NT2/D1 (cell line): ENCODE results near the gene ATP1A1.

Source experiments
- DNase-seq: peaks from one replicate; pipeline ENCODE4 v3.0.0-alpha.2; 2011; ENCODE audit warnings: low read depth, low spot score
- H3K27me3 ChIP-seq: 2 replicates; pipeline ENCODE4 v1.6.0; 2011; ENCODE audit warnings: mild to moderate bottlenecking; ENCODE audit not compliant: insufficient read length, insufficient read depth
- H3K36me3 ChIP-seq: 2 replicates; pipeline ENCODE4 v1.6.1; 2011; ENCODE audit warnings: mild to moderate bottlenecking, low read length, mixed read lengths; ENCODE audit not compliant: insufficient read depth, insufficient read length
- H3K4me1 ChIP-seq: 2 replicates; pipeline ENCODE4 v1.5.1; 2011; ENCODE audit not compliant: insufficient read depth, insufficient read length
- H3K4me3 ChIP-seq: 2 replicates; pipeline ENCODE4 v1.5.1; 2011; ENCODE audit warnings: low read depth; ENCODE audit not compliant: insufficient read length
- H3K9ac ChIP-seq: 2 replicates; pipeline ENCODE4 v1.6.0; 2011; ENCODE audit warnings: low read depth; ENCODE audit not compliant: insufficient read length
- H3K9me3 ChIP-seq: 2 replicates; pipeline ENCODE4 v1.5.1; 2011; ENCODE audit warnings: mild to moderate bottlenecking, low read length; ENCODE audit not compliant: insufficient read depth
- SUZ12 ChIP-seq: IDR thresholded peaks from 2 replicates; pipeline ENCODE4 v1.6.1; 2011; ENCODE audit not compliant: insufficient read length, insufficient read depth; ENCODE audit errors: extremely low read depth
- YY1 ChIP-seq: IDR thresholded peaks from 2 replicates; pipeline ENCODE4 v1.6.1; 2011; ENCODE audit not compliant: insufficient read length, insufficient read depth
- ZNF274 ChIP-seq: IDR thresholded peaks from 2 replicates; pipeline ENCODE4 v1.6.1; 2011; ENCODE audit warnings: mild to moderate bottlenecking, low read depth, low read length

ATP1A1 gene

DNA sequence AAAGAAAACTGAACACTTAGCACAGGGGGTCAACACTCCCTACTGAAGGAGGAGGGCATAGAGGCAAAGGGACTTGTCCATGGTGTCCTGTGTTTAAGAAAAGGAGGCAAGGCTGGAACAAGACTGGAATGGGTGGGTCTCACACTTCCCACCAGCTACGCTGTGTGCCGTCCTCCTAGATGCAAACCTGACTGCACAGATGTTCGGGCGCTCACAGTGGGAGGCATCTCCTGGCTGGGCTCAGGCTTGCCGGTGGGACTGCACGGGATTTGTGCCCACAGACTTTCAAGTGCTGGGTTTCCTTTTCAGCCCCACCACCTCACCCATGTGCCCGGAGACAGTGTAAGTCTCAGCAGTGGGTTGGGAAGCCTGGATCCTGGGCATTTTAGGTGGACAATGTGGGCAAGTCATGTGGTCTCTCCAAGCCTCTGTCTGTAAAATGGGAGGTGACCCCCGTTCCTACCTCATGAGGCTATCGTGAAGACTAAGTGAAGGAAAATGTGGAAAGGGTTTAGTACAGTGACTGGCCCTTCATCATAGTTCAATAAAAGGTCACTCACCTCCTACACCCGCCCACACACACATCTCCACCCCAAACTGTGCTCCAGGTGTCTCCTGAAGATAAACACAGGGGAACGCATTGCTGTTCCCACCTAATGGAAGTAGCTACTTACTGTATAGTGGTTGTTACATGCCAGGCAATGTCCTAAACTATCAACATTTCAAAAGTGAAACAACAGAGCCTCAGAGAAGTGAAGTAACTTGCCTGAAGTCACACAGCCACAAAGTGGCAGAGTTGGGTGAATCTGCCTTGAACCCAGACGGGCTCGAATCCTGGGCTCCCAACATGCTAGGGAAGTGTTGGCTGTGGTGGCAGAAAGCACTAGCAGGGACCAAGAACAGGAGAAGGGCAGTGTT lies 36.0 kb downstream of the ATP1A1 start:
- TF ChIP-seq YY1 = no peak
- TF ChIP-seq ZNF274 = no peak
- no peak for TF ChIP-seq SUZ12
- H3K9me3 ChIP-seq = no peaks in the 10 kb centered on the region
- no peaks in the 10 kb centered on the region for H3K4me1 ChIP-seq
- no peak overlapping the region for H3K4me3 ChIP-seq
- peaks cover 56% of the 10 kb centered on the region for H3K36me3 ChIP-seq
- H3K9ac ChIP-seq = no peak overlapping the region
- DNase-seq = no peak
- no peaks in the 10 kb centered on the region for H3K27me3 ChIP-seq

DNA sequence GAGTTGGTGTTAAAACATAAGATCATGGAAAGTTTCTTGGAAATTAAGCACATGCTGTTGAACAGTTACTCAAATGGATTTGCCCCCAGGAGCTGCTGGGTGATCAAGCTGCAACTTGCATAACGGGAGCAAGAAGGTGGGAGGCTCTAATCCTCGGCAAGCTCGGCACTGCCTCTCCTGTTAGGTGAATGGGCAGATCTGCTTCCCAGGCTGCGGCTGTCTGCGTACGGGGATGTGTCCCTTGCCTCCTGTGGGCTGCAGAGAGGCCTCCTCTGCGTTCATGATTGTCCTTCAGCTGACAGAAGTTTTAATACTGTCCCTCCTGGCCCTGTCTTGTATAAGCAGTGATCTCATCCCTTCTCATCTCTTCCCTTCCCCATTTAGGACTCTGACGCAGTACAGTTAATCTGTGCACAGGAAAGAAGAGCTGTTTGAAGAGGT lies 36.7 kb downstream of the ATP1A1 start:
- no peak for TF ChIP-seq YY1
- TF ChIP-seq ZNF274 = no peak
- TF ChIP-seq SUZ12 = no peak
- Histone ChIP-seq H3K4me3 (no peak overlapping the region), H3K36me3 (peaks cover 48% of the 10 kb centered on the region), H3K4me1 (no peaks in the 10 kb centered on the region), H3K27me3 (no peaks in the 10 kb centered on the region), H3K9ac (no peak overlapping the region), H3K9me3 (no peaks in the 10 kb centered on the region)
- DNase-seq = no peak

DNA sequence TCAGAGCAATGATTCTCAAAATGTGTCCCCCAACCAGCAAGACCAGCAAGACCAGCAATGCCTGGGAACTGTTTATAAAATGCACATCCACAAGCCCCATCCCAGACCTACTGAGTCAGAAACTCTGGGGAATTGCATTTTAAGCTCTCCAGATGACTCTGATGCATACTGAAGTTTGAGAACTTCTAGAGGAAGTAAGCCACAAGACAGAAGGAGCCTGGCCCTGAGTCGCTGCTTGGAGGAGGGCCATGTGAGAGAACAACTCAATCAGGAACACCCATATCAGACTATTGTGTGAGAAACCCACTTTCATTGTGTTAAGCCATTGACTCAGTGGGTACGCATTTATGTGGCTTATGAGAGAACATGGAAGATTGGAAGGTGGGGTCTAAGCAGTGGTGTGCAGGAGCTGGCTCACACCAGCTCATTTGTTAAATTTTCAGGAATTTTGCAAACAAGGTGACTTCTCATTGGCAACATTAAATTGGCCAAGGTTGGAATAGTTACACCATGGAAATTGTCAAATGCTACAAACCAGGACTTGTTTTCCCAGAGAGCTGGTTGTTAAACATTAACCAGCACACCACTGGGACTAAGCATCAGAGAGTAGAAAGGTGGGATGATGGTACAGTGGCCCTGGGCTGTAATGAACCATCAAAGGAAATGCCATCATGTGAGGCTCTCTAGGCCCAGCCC lies 38.9 kb downstream of the ATP1A1 start:
- no peaks in the 10 kb centered on the region for H3K27me3 ChIP-seq
- TF ChIP-seq ZNF274 = no peak
- no peak for TF ChIP-seq YY1
- no peak for TF ChIP-seq SUZ12
- H3K4me3 ChIP-seq = no peak overlapping the region

DNA sequence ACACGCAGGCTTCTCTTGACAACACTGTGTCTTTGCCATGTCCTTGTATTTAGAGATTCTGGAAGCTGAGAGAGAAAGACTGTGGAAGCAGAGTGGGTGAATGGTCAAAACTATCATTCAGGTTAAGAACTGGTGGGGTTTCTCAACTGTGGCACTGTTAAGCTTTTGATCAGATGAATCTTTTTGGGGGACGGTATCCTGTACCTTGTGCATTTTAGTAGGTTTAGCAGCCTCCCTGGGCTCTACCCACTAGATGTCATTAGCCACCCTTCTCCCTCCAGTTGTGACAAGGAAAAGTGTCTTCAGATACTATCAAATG lies 39.4 kb downstream of the ATP1A1 start:
- H3K4me1 ChIP-seq = peaks cover 2% of the 10 kb centered on the region
- no peaks in the 10 kb centered on the region for H3K9me3 ChIP-seq
- peaks cover 22% of the 10 kb centered on the region for H3K36me3 ChIP-seq
- H3K27me3 ChIP-seq = no peaks in the 10 kb centered on the region
- no peak for DNase-seq
- no peak overlapping the region for H3K9ac ChIP-seq
- TF ChIP-seq ZNF274 = no peak
- TF ChIP-seq YY1 = no peak
- H3K4me3 ChIP-seq = no peak overlapping the region

More for the DNA sequence above, 38.9 kb downstream of the ATP1A1 start:
- Histone ChIP-seq H3K4me1 (peaks cover 2% of the 10 kb centered on the region), H3K9me3 (no peaks in the 10 kb centered on the region), H3K36me3 (peaks cover 27% of the 10 kb centered on the region), H3K9ac (no peak overlapping the region)
- DNase-seq = no peak

DNA sequence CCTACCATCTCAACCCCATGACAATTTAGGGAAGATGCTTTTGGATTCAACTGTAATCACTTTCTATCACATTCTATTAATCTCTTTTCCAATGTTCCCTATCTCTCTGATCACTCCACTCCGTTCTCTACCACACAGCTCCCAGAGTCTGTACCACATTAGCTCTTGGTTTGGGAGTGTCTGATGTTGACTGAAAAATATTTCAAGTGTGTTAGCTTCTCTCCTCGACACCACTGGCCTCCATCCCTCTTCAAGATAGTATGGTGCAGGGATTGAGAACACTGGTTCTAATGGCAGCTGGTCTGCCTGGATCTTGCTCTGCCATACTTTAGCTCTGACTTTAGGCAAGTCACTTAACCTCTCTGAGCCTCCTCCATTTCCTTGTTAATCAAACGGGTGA lies 39.9 kb downstream of the ATP1A1 start:
- TF ChIP-seq YY1 = no peak
- TF ChIP-seq SUZ12 = no peak
- TF ChIP-seq ZNF274 = no peak
- DNase-seq = no peak
- Histone ChIP-seq H3K9me3 (no peaks in the 10 kb centered on the region), H3K4me3 (no peak overlapping the region), H3K4me1 (peaks cover 2% of the 10 kb centered on the region), H3K9ac (no peak overlapping the region), H3K27me3 (no peaks in the 10 kb centered on the region), H3K36me3 (peaks cover 17% of the 10 kb centered on the region)

DNA sequence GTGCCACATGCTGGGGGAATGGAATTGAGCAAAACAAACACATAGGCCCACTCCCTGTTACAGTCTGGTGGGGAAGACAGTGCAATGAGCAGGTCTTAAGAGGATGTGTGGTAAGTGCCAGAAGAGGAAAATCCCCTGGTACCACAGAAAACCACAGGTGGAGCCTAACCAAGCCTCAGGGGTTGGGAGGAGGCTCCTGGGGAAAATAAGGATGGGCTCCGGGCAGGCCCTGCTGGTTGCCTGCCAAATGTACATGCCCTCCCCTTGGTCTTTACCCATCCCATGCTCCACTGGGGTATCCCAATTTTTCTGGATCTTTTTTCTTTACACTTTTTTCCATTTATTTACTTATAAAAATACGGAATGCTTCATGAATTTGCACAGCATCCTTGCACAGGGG lies 40.4 kb downstream of the ATP1A1 start:
- Histone ChIP-seq H3K27me3 (no peaks in the 10 kb centered on the region), H3K9me3 (no peaks in the 10 kb centered on the region), H3K9ac (no peak overlapping the region), H3K4me1 (peaks cover 2% of the 10 kb centered on the region), H3K4me3 (no peak overlapping the region), H3K36me3 (peaks cover 12% of the 10 kb centered on the region)
- no peak for TF ChIP-seq SUZ12
- no peak for TF ChIP-seq YY1
- TF ChIP-seq ZNF274 = no peak
- DNase-seq = no peak

DNA sequence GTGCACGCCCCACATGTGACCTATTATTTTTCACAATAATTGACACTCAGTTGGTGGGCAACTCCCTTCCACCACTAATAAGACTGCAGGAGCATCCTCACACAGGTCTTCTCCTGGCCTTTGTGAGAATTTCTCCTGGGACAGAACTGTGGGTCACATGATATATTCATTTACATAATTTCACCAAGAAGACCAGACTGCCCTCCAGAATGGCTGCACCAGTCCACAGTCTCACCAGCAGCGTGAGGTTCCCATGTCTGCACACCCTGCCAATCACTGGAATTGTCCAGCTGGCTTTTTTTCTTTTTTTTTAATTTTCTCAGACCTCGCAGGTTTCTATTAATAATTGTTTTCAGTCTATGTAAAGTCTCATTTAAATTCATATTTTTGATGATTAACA lies 41.3 kb downstream of the ATP1A1 start:
- no peak for DNase-seq

More for the DNA sequence above, 41.3 kb downstream of the ATP1A1 start:
- Histone ChIP-seq H3K4me3 (no peak overlapping the region), H3K36me3 (peaks cover 4% of the 10 kb centered on the region), H3K9me3 (no peaks in the 10 kb centered on the region), H3K27me3 (no peaks in the 10 kb centered on the region), H3K4me1 (peaks cover 2% of the 10 kb centered on the region), H3K9ac (no peak overlapping the region)
- no peak for TF ChIP-seq YY1
- no peak for TF ChIP-seq ZNF274
- TF ChIP-seq SUZ12 = no peak
